ENCODE results near the gene ZNF793.

ZNF793 gene

DNA sequence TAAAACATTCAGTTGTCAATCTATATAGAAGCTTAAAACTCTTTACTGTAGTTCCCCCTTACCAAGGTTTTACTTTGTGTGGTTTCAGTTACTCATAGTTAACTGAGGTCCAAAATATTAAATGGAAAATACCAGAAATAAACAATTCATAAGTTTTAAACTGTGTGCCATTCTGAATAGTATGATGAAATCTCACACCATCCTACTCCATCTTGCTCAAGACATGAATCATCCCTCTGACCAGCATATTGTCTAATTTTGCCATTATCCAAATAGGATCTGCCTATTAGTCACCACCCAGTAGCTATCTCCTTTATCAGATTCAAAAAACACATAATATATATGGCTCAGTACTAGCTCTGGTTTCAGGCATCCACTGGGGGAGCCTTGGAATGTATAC lies 65.5 kb downstream of the ZNF793 start:
- no peak for DNase-seq

GRCh38 chr19:37583340-37583739 lies 76.6 kb downstream of the ZNF793 start:
- no peak for DNase-seq

Measured in activated naive CD4-positive, alpha-beta T cell treated with anti-CD3 and anti-CD28 coated beads, Interleukin-2, amount 50 U/mL, for 16 hours (primary cell).